HG03432 (cell line): ENCODE results near the gene KDM1B.

ENCODE experiments used
- ATAC-seq: cut with Tn5 transposase; IDR thresholded peaks from one replicate; pipeline ENCODE4 v1.9.1; 2021; ENCODE audit warnings: mild to moderate bottlenecking, moderate library complexity; ENCODE audit not compliant: unreplicated experiment

Gene KDM1B

GRCh38 chr6:18259675-18260447 is 104.6 kb downstream of the KDM1B start:
- ATAC-seq, result no peak

- ATAC-seq, result peak; percentile 46
These were observed 105.4 kb downstream of the KDM1B start for GRCh38 chr6:18260448-18261106.

- ATAC-seq, result no peak
These were observed 106.7 kb downstream of the KDM1B start for GRCh38 chr6:18261877-18262276.

GRCh38 chr6:18262702-18263417 is 107.6 kb downstream of the KDM1B start:
- peak; percentile 55 for ATAC-seq

GRCh38 chr6:18263418-18264218 is 108.4 kb downstream of the KDM1B start:
- ATAC-seq, result peak; percentile 0

GRCh38 chr6:18264219-18264922 is 109.1 kb downstream of the KDM1B start, which contains the start of gene DEK:
Gene DEK (minus strand): TSS chr6:18264530. CDS start chr6:18263987, 543 bp downstream.
- peak; percentile 46 for ATAC-seq

GRCh38 chr6:18264923-18265377 is 109.7 kb downstream of the KDM1B start:
- ATAC-seq, result no peak

GRCh38 chr6:18265787-18266522 is 110.7 kb downstream of the KDM1B start:
- ATAC-seq, result no peak

GRCh38 chr6:18266523-18266912 is 111.3 kb downstream of the KDM1B start:
- no peak for ATAC-seq

GRCh38 chr6:18268066-18268465 is 112.8 kb downstream of the KDM1B start:
- ATAC-seq, result no peak

- peak; percentile 34 for ATAC-seq
These were observed 114.0 kb downstream of the KDM1B start for GRCh38 chr6:18269253-18269652.

GRCh38 chr6:18269717-18270116 is 114.5 kb downstream of the KDM1B start:
- no peak for ATAC-seq

- no peak for ATAC-seq
These were observed 115.0 kb downstream of the KDM1B start for GRCh38 chr6:18270216-18270615.
